IMR-90 (cell line): ENCODE results near the gene PRKAG2. TPM values are rescaled to one million over a fixed set of nuclear protein-coding genes. Genes with fewer than 3 reads are reported as not detected.

Experiments used
- ATAC-seq: fragments of 200-7000 bp; cut with Tn5 transposase; 2 replicates; pipeline ENCODE4 v1.9.1; 2020; ENCODE audit warnings: low read depth, mild to moderate bottlenecking, moderate library complexity
- BruUV-seq: library from RNA; stranded (reverse); fragments of 400-500 nt; replicated peaks from 2 replicates; lab custom pipeline; 2021; lab: Mats Ljungman, UMichigan
- CTCF ChIA-PET: fragments of 300-600 bp; formaldehyde crosslinking; extraction: SDS; loops from one replicate; lab custom pipeline; 2021; ENCODE audit warnings: antibody characterized with exemption; lab: Yijun Ruan, JAX
- POLR2A ChIA-PET: fragments of 300-600 bp; sonication (Branson Sonifier 250); formaldehyde crosslinking; loops from one replicate; lab custom pipeline; 2022; ENCODE audit warnings: antibody characterized with exemption; ENCODE audit not compliant: unreplicated experiment; lab: Charles Lee
- DNase-seq: peaks from one replicate; pipeline ENCODE4 v3.0.0; 2013
- H2AFZ ChIP-seq: replicated peaks from 2 replicates; pipeline ENCODE3; 2013; ENCODE audit warnings: low read length, mild to moderate bottlenecking; ENCODE audit not compliant: poor library complexity
- H2AK5ac ChIP-seq: 2 replicates; pipeline ENCODE4 v1.6.1; 2013; ENCODE audit warnings: low read depth, low read length, inconsistent platforms
- H2AK9ac ChIP-seq: replicated peaks from 2 replicates; pipeline ENCODE3; 2013; ENCODE audit warnings: mild to moderate bottlenecking, low read depth, low read length, moderate library complexity; ENCODE audit not compliant: poor library complexity
- H2BK120ac ChIP-seq: 2 replicates; pipeline ENCODE4 v1.6.1; 2013; ENCODE audit warnings: low read depth, low read length, inconsistent platforms
- H2BK15ac ChIP-seq: 3 replicates; pipeline ENCODE4 v1.6.1; 2013; ENCODE audit warnings: low read depth, low read length, inconsistent platforms
- H2BK20ac ChIP-seq: 2 replicates; pipeline ENCODE4 v1.6.1; 2013; ENCODE audit warnings: low read depth, mild to moderate bottlenecking, inconsistent platforms, low read length, moderate library complexity
- H2BK5ac ChIP-seq: 2 replicates; pipeline ENCODE4 v1.6.1; 2013; ENCODE audit warnings: mild to moderate bottlenecking, low read depth, low read length, inconsistent platforms; ENCODE audit not compliant: poor library complexity, severe bottlenecking
- H3K14ac ChIP-seq: replicated peaks from 2 replicates; pipeline ENCODE4 v1.6.1; 2013; ENCODE audit warnings: low read depth, low read length, inconsistent platforms
- H3K18ac ChIP-seq: 2 replicates; pipeline ENCODE4 v1.6.1; 2013; ENCODE audit warnings: low read depth, low read length, control low read depth
- H3K23ac ChIP-seq: 2 replicates; pipeline ENCODE4 v1.6.1; 2013; ENCODE audit warnings: low read depth, low read length, inconsistent platforms
- H3K27ac ChIP-seq: 2 replicates; pipeline ENCODE4 v1.5.1; 2013; ENCODE audit warnings: mild to moderate bottlenecking, control low read depth, low read length; ENCODE audit not compliant: insufficient read depth
- H3K27me3 ChIP-seq: 2 replicates; pipeline ENCODE4 v1.6.1; 2013; ENCODE audit warnings: low read length; ENCODE audit not compliant: control insufficient read depth, insufficient read depth
- H3K36me3 ChIP-seq: 2 replicates; pipeline ENCODE4 v1.6.1; 2013; ENCODE audit warnings: low read length, mixed read lengths; ENCODE audit not compliant: control insufficient read depth, insufficient read depth
- H3K4ac ChIP-seq: 2 replicates; pipeline ENCODE4 v1.6.1; 2013; ENCODE audit warnings: low read depth, low read length, inconsistent platforms
- H3K4me1 ChIP-seq: 2 replicates; pipeline ENCODE4 v1.6.1; 2013; ENCODE audit warnings: low read length, mixed read lengths; ENCODE audit not compliant: control insufficient read depth, insufficient read depth
- H3K4me2 ChIP-seq: 2 replicates; pipeline ENCODE4 v1.6.1; 2013; ENCODE audit warnings: low read depth, mild to moderate bottlenecking, control low read depth, low read length, moderate library complexity
- H3K4me3 ChIP-seq: 2 replicates; pipeline ENCODE4 v1.5.1; 2013; ENCODE audit warnings: low read depth, mild to moderate bottlenecking, control low read depth, low read length, moderate library complexity; ENCODE audit not compliant: insufficient read depth
- H3K56ac ChIP-seq: 2 replicates; pipeline ENCODE4 v1.6.1; 2013; ENCODE audit warnings: low read length, inconsistent platforms; ENCODE audit not compliant: insufficient read depth; ENCODE audit errors: extremely low read depth
- H3K79me1 ChIP-seq, 2 experiments: 2 replicates each; pipeline ENCODE4 v1.6.1; 2013; ENCODE audit warnings: low read length in 2 of 2, inconsistent platforms in 1 of 2, low read depth in 1 of 2
- H3K9ac ChIP-seq: 2 replicates; pipeline ENCODE4 v1.6.1; 2013; ENCODE audit warnings: low read depth, low read length, control low read depth
- H3K9me1 ChIP-seq: 2 replicates; pipeline ENCODE4 v1.6.1; 2013; ENCODE audit warnings: low read length, inconsistent platforms; ENCODE audit not compliant: insufficient read depth
- H3K9me3 ChIP-seq: 2 replicates; pipeline ENCODE4 v1.6.1; 2013; ENCODE audit warnings: low read length; ENCODE audit not compliant: control insufficient read depth, insufficient read depth
- H4K20me1 ChIP-seq: 2 replicates; pipeline ENCODE4 v1.6.1; 2013; ENCODE audit warnings: low read length, inconsistent platforms; ENCODE audit not compliant: insufficient read depth
- H4K5ac ChIP-seq: 2 replicates; pipeline ENCODE4 v1.6.1; 2013; ENCODE audit warnings: mild to moderate bottlenecking, low read depth, low read length, control low read depth
- H4K8ac ChIP-seq, 2 experiments: 2 replicates each; pipeline ENCODE4 v1.6.1; 2013; ENCODE audit warnings: low read depth in 2 of 2, low read length in 2 of 2, control low read depth in 1 of 2, inconsistent platforms in 1 of 2
- H4K91ac ChIP-seq: 2 replicates; pipeline ENCODE4 v1.6.1; 2013; ENCODE audit warnings: low read depth, low read length, inconsistent platforms; ENCODE audit not compliant: insufficient read depth
- BHLHE40 ChIP-seq: fragments of 150-350 bp; IDR thresholded peaks from 2 replicates; pipeline ENCODE4 v1.6.1; 2016; ENCODE audit warnings: mild to moderate bottlenecking, low read depth, low read length
- CHD1 ChIP-seq: IDR thresholded peaks from 2 replicates; pipeline ENCODE4 v1.6.1; 2012; ENCODE audit warnings: low read depth, low read length, improper control_type of control experiment
- MAFK ChIP-seq: IDR thresholded peaks from 2 replicates; pipeline ENCODE4 v1.6.1; 2012; ENCODE audit warnings: low read depth, low read length, improper control_type of control experiment
- MAZ ChIP-seq: IDR thresholded peaks from 2 replicates; pipeline ENCODE4 v1.6.1; 2012; ENCODE audit warnings: low read depth, mild to moderate bottlenecking, low read length, improper control_type of control experiment, moderate library complexity, borderline replicate concordance
- POLR2A ChIP-seq: IDR thresholded peaks from 2 replicates; pipeline ENCODE4 v1.6.1; 2012; ENCODE audit warnings: mild to moderate bottlenecking, low read depth, low read length
- RAD21 ChIP-seq: IDR thresholded peaks from 2 replicates; pipeline ENCODE4 v1.6.1; 2012; ENCODE audit warnings: low read length, improper control_type of control experiment
- SMC3 ChIP-seq: fragments of 150-350 bp; IDR thresholded peaks from 2 replicates; pipeline ENCODE4 v1.6.1; 2016; ENCODE audit warnings: low read depth, mild to moderate bottlenecking, antibody characterized with exemption, low read length, moderate library complexity
- WGBS, 2 experiments: methylation state at CpG; one replicate each; pipeline versions ENCODE4 v1.1.5 to v1.1.7; 2013; ENCODE audit warnings: missing lambda C conversion rate in 2 of 2; ENCODE audit not compliant: insufficient read length in 1 of 2; ENCODE audit errors: extremely low coverage in 2 of 2; 5-methylcytosine and 5-hydroxymethylcytosine counted together
- dilution Hi-C: fragments of 300-500 bp; cut with HindIII; formaldehyde crosslinking; loops from one replicate; pipeline ENCODE4 v1.14.3; 2018; ENCODE audit warnings: low sequenced_read_pairs; ENCODE audit not compliant: unreplicated experiment
- in situ Hi-C: fragments of 300-500 bp; cut with MboI; formaldehyde crosslinking; loops from 3 replicates; pipeline ENCODE4 v1.14.3; 2019; ENCODE audit warnings: low sequenced_read_pairs, inconsistent platforms, mixed read lengths
- intact Hi-C: fragments of 100-400 bp; cut with micrococcal nuclease; formaldehyde crosslinking; loops from 2 replicates; pipeline ENCODE4 v1.10.0; 2022
- polyA plus RNA-seq, 3 experiments: library from polyadenylated mRNA; depleted of rRNA; stranded (reverse); fragments of >200 nt; gene quantifications; 2 replicates each; pipeline ENCODE4 v1.2.3, GENCODE V29; 2012; ENCODE audit warnings: low replicate concordance in 1 of 3
- total RNA-seq: library from RNA; depleted of rRNA; stranded (reverse); fragments of >200 nt; gene quantifications from 2 replicates; pipeline ENCODE4 v1.2.3, GENCODE V29; 2012
- TF ChIP-seq, protein P1 (sequence below): conservative IDR thresholded peaks from 2 replicates; pipeline ENCODE4 v1.5.1; 2012; ENCODE audit warnings: mild to moderate bottlenecking, low read depth, low read length, improper control_type of control experiment
- TF ChIP-seq, protein P2 (sequence below): fragments of 150-350 bp; IDR thresholded peaks from 2 replicates; pipeline ENCODE4 v1.6.1; 2016; ENCODE audit warnings: low read depth, mild to moderate bottlenecking, low read length, moderate library complexity, borderline replicate concordance

PRKAG2 gene
- total and polyA plus RNA-seq, 2 of the 4 experiments (the other 2 are of a cell fraction): 15.4 to 21.6 TPM

DNA sequence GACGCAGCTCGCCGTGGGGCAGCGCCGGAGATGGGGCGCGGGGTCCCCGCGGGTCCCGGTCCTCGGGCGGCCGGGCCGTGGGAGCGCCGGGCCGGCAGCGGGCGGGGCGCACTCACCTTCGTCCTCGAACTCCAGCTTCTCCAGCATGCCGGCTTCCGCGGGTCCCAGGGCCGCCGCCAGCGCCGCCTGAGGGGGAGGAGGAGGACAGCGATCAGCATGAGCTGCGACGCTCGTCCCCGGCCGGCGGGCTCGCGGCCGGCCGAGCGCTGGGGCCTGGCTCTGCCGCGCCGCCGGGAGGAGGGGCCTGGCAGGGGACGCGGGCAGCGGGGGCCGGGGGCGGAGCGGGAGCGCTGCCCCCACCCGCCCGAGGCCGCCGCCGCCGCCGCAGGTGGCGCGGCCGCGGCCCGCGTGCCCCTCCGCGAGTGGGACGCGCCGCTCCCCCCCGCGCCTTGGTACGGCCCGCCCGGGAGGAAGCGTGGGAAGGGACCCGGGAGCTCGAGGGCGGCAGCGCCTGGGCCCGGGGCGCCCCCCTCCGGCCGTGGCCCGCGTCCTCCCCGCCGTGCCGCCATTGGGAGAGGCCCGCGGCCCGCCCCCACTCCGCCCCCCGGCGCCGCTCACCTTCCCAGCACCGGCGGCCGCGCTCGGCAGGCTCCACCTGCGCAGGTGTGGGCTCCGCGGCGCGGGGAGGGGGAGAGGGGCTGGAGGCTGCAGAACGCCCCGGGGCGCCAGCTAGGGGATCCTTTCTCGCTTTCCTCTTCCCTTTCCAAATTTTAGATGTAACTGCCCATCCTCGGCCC, 244.8 kb downstream of the PRKAG2 start:
- peaks cover 4% of the 10 kb centered on the region; the same call in 1 of the 2 replicates for H4K20me1 ChIP-seq
- TF ChIP-seq, protein P1, sequence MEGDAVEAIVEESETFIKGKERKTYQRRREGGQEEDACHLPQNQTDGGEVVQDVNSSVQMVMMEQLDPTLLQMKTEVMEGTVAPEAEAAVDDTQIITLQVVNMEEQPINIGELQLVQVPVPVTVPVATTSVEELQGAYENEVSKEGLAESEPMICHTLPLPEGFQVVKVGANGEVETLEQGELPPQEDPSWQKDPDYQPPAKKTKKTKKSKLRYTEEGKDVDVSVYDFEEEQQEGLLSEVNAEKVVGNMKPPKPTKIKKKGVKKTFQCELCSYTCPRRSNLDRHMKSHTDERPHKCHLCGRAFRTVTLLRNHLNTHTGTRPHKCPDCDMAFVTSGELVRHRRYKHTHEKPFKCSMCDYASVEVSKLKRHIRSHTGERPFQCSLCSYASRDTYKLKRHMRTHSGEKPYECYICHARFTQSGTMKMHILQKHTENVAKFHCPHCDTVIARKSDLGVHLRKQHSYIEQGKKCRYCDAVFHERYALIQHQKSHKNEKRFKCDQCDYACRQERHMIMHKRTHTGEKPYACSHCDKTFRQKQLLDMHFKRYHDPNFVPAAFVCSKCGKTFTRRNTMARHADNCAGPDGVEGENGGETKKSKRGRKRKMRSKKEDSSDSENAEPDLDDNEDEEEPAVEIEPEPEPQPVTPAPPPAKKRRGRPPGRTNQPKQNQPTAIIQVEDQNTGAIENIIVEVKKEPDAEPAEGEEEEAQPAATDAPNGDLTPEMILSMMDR: peak; percentile 62
- TF ChIP-seq, protein P2, sequence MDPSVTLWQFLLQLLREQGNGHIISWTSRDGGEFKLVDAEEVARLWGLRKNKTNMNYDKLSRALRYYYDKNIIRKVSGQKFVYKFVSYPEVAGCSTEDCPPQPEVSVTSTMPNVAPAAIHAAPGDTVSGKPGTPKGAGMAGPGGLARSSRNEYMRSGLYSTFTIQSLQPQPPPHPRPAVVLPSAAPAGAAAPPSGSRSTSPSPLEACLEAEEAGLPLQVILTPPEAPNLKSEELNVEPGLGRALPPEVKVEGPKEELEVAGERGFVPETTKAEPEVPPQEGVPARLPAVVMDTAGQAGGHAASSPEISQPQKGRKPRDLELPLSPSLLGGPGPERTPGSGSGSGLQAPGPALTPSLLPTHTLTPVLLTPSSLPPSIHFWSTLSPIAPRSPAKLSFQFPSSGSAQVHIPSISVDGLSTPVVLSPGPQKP: no peak
- TF ChIP-seq CHD1 (peak; percentile 93; the same call in 1 of the 2 replicates), POLR2A (peak; percentile 34; the same call in 1 of the 2 replicates), MAZ (peak; percentile 85; the same call in 1 of the 2 replicates), RAD21 (peak; percentile 57), MAFK (no peak), SMC3 (peak; percentile 41), BHLHE40 (peak; percentile 92)
- no TSS peak for BruUV-seq
- CTCF ChIA-PET: interaction anchor here (0.5 to 2.6 kb wide), 17 partner anchors 9 to 185 kb away, joined by 3 to 10 read pairs (median 4); no protein-coding TSS in a partner anchor
- peak overlapping the region; percentile 68 for H2BK5ac ChIP-seq
- H3K14ac ChIP-seq: no peak overlapping the region
- no peak overlapping the region for H3K4ac ChIP-seq
- POLR2A ChIA-PET: no interaction called here
- no peak overlapping the region for H3K23ac ChIP-seq
- H3K9ac ChIP-seq: peak overlapping the region; percentile 81; the same call in 1 of the 2 replicates
- H3K79me1 ChIP-seq: peaks cover 15 to 44% of the 10 kb centered on the region in 2 experiments
- peak overlapping the region; percentile 65; the same call in 1 of the 2 replicates for H3K27ac ChIP-seq
- in situ Hi-C loops (no loop called here), dilution Hi-C loops (no loop called here), intact Hi-C loops (loop anchor here (2.0 to 5.0 kb wide), 6 partner anchors 55 to 170 kb away; partner anchors contain the start of gene RHEB)
- H2BK120ac ChIP-seq: peak overlapping the region; percentile 79
- H4K8ac ChIP-seq: peak overlapping the region in 1 of 2 experiments; percentile 44; a peak in 1 of 4 replicates
- peak; percentile 89 for ATAC-seq
- no peaks in the 10 kb centered on the region; the same call in 1 of the 2 replicates for H3K4me1 ChIP-seq
- H2BK20ac ChIP-seq: no peak overlapping the region
- no peak overlapping the region for H4K5ac ChIP-seq
- no peak overlapping the region for H2BK15ac ChIP-seq
- peaks cover 4% of the 10 kb centered on the region; the same call in 1 of the 2 replicates for H3K9me1 ChIP-seq
- H3K4me2 ChIP-seq: 0 out of 2 replicates have a peak overlapping the region, but pooled peaks have one; percentile 5
- H3K18ac ChIP-seq: no peak overlapping the region
- WGBS, 2 experiments: 2% methylated on average over 23 of the region's 111 CpGs; no CpG with 5 or more reads in 1 of the 2 experiments
- no peaks in the 10 kb centered on the region for H3K27me3 ChIP-seq
- H2AFZ ChIP-seq: peak overlapping the region; percentile 91
- H3K56ac ChIP-seq: no peak overlapping the region
- peak overlapping the region; percentile 70 for H2AK9ac ChIP-seq
- DNase-seq: peak; percentile 64
- H3K36me3 ChIP-seq: no peaks in the 10 kb centered on the region
- H4K91ac ChIP-seq: no peak overlapping the region
- H3K9me3 ChIP-seq: peaks cover 2% of the 10 kb centered on the region; the same call in 1 of the 2 replicates
- no peak overlapping the region for H2AK5ac ChIP-seq
- H3K4me3 ChIP-seq: peak overlapping the region; percentile 94
